ENCODE results near the gene FOXB2. TPM values are rescaled to one million over a fixed set of nuclear protein-coding genes. Genes with fewer than 3 reads are reported as not detected.
A peak's percentile ranks its signal among the peaks of the same experiment; 100 is the strongest.

The FOXB2 gene
- total and polyA plus RNA-seq, 12 donors = not detected

GRCh38 chr9:76996700-76997099 lies 22.8 kb upstream of the FOXB2 start:
- DNase-seq = peak; percentile 25 to 51
- Histone ChIP-seq H3K27me3 (peaks cover 0 to 14% (median 5%) of the 10 kb centered on the region in 7 donors), H3K27ac (no peak overlapping the region), H3K4me3 (no peak overlapping the region), H3K4me1 (peaks cover 0 to 5% (median 0%) of the 10 kb centered on the region in 9 donors), H3K9me3 (no peaks in the 10 kb centered on the region), H3K36me3 (no peaks in the 10 kb centered on the region)
- peak in 6 of 8 donors; percentile 65 to 95 (median 74) for ATAC-seq
- TF ChIP-seq CTCF (IDR thresholded peaks at IDR 0.05) = peak in 8 of 9 donors; percentile 9 to 66 (median 54)
- intact Hi-C loops (cut with DNase I) = loop anchor here in 8 of 10 donors (1.0 to 10.0 kb wide), 4 partner anchors 182 to 186 kb away; no protein-coding TSS in a partner anchor
- WGBS, 2 donors = 16% methylated on average over 6 of the region's 6 CpGs

GRCh38 chr9:76999261-76999660 lies 20.2 kb upstream of the FOXB2 start:
- DNase-seq (no peak), ATAC-seq (no peak)
- peaks cover 0 to 5% (median 0%) of the 10 kb centered on the region in 9 donors for H3K4me1 ChIP-seq
- no peak overlapping the region for H3K4me3 ChIP-seq
- no peak overlapping the region for H3K27ac ChIP-seq
- intact Hi-C loops (cut with DNase I) = loop anchor here in 7 of 10 donors (2.0 to 10.0 kb wide), 3 partner anchors 184 to 188 kb away; no protein-coding TSS in a partner anchor
- 90 to 91% methylated on average over 3 of the region's 3 CpGs for WGBS, 2 donors
- no peak for TF ChIP-seq CTCF (IDR thresholded peaks at IDR 0.05)
- H3K36me3 ChIP-seq = no peaks in the 10 kb centered on the region
- H3K9me3 ChIP-seq = no peaks in the 10 kb centered on the region
- H3K27me3 ChIP-seq = peaks cover 0 to 19% (median 13%) of the 10 kb centered on the region in 7 donors

- no peak for ATAC-seq
- no peak overlapping the region for H3K27ac ChIP-seq
- no peak for TF ChIP-seq CTCF (IDR thresholded peaks at IDR 0.05)
- H3K4me1 ChIP-seq = peaks cover 0 to 5% (median 0%) of the 10 kb centered on the region in 9 donors
- WGBS, 2 donors = 79 to 87% methylated on average over 6 of the region's 6 CpGs
- peaks cover 0 to 24% (median 13%) of the 10 kb centered on the region in 7 donors for H3K27me3 ChIP-seq
- H3K36me3 ChIP-seq = no peaks in the 10 kb centered on the region
- intact Hi-C loops (cut with DNase I) = no loop called here
- peaks cover 0 to 8% (median 0%) of the 10 kb centered on the region in 11 donors for H3K9me3 ChIP-seq
- no peak overlapping the region for H3K4me3 ChIP-seq
- DNase-seq = no peak
Measured at GRCh38 chr9:77000330-77000729, 19.1 kb upstream of the FOXB2 start.

- Histone ChIP-seq H3K27ac (no peak overlapping the region), H3K9me3 (peaks cover 0 to 14% (median 0%) of the 10 kb centered on the region in 11 donors), H3K27me3 (peaks cover 0 to 52% (median 35%) of the 10 kb centered on the region in 7 donors), H3K36me3 (no peaks in the 10 kb centered on the region), H3K4me3 (no peak overlapping the region), H3K4me1 (no peaks in the 10 kb centered on the region)
- intact Hi-C loops (cut with DNase I) = no loop called here
- ATAC-seq = no peak
- no peak for TF ChIP-seq CTCF (IDR thresholded peaks at IDR 0.05)
- no peak for DNase-seq
- WGBS, 2 donors = 87 to 88% methylated on average over 3 of the region's 3 CpGs
Measured at GRCh38 chr9:77003366-77003765, 16.1 kb upstream of the FOXB2 start.
